Keratinocyte (primary cell): ENCODE data around the gene DCLK2. TPM values are rescaled to one million over a fixed set of nuclear protein-coding genes. Genes with fewer than 3 reads are reported as not detected.

Source experiments
- DNase-seq: peaks from one replicate; pipeline ENCODE4 v3.0.0-alpha.2; 2011; ENCODE audit warnings: low read depth, missing footprints, low spot score
- FAIRE-seq: peaks from 2 replicates; lab custom pipeline; 2011; peaks lifted over from hg19 to GRCh38; lab: Jason Lieb, UNC
- H2AFZ ChIP-seq: 2 replicates; pipeline ENCODE4 v1.6.0; 2012; ENCODE audit warnings: low read length, control low read depth, inconsistent platforms; ENCODE audit not compliant: control insufficient read depth
- H3K27ac ChIP-seq: 2 replicates; pipeline ENCODE4 v1.5.1; 2011; ENCODE audit warnings: low read length; ENCODE audit not compliant: control insufficient read depth, insufficient read depth
- H3K27me3 ChIP-seq: 3 replicates; pipeline ENCODE4 v1.6.0; 2011; ENCODE audit warnings: low read length; ENCODE audit not compliant: control insufficient read depth, insufficient read depth; ENCODE audit errors: extremely low read depth
- H3K36me3 ChIP-seq, 2 experiments: 2 replicates in 1 of 2; 3 replicates in 1 of 2; pipeline ENCODE4 v1.5.1; 2011; ENCODE audit warnings: low read length in 2 of 2, mild to moderate bottlenecking in 1 of 2; ENCODE audit not compliant: control insufficient read depth in 2 of 2, insufficient read depth in 2 of 2; ENCODE audit errors: extremely low read depth in 1 of 2
- H3K4me1 ChIP-seq: 3 replicates; pipeline ENCODE4 v1.5.1; 2011; ENCODE audit warnings: low read length; ENCODE audit not compliant: control insufficient read depth, insufficient read depth; ENCODE audit errors: extremely low read depth
- H3K4me2 ChIP-seq: 3 replicates; pipeline ENCODE4 v1.6.0; 2011; ENCODE audit warnings: low read depth, low read length; ENCODE audit not compliant: control insufficient read depth, insufficient read depth; ENCODE audit errors: extremely low read depth
- H3K4me3 ChIP-seq, 3 experiments: fragments of 200-600 bp in 1 of 3; sonication (generic) in 1 of 3; 2 replicates in 2 of 3; 3 replicates in 1 of 3; pipeline ENCODE4 v1.5.1; 2011 to 2016; ENCODE audit warnings: low read length in 3 of 3, mild to moderate bottlenecking in 3 of 3, control low read depth in 2 of 3, inconsistent platforms in 1 of 3, low read depth in 1 of 3, mixed read lengths in 1 of 3, mixed run types in 1 of 3, moderate library complexity in 1 of 3; ENCODE audit not compliant: control insufficient read depth in 2 of 3, insufficient read depth in 2 of 3; ENCODE audit errors: extremely low read depth in 1 of 3
- H3K79me2 ChIP-seq: 2 replicates; pipeline ENCODE4 v1.6.0; 2012; ENCODE audit warnings: low read length; ENCODE audit not compliant: control insufficient read depth, insufficient read depth
- H3K9ac ChIP-seq: 3 replicates; pipeline ENCODE4 v1.6.0; 2011; ENCODE audit warnings: low read length; ENCODE audit not compliant: control insufficient read depth, insufficient read depth; ENCODE audit errors: extremely low read depth
- H3K9me1 ChIP-seq: 3 replicates; pipeline ENCODE4 v1.6.0; 2011; ENCODE audit warnings: low read length; ENCODE audit not compliant: control insufficient read depth, insufficient read depth; ENCODE audit errors: extremely low read depth
- H3K9me3 ChIP-seq: 2 replicates; pipeline ENCODE4 v1.5.1; 2012; ENCODE audit warnings: low read depth, low read length; ENCODE audit not compliant: control insufficient read depth
- H4K20me1 ChIP-seq: 3 replicates; pipeline ENCODE4 v1.6.0; 2011; ENCODE audit warnings: low read length; ENCODE audit not compliant: control insufficient read depth, insufficient read depth; ENCODE audit errors: extremely low read depth
- CTCF ChIP-seq, 3 experiments: IDR thresholded peaks in 1 of 3; conservative IDR thresholded peaks in 1 of 3; optimal IDR thresholded peaks in 1 of 3; 2 replicates in 2 of 3; 3 replicates in 1 of 3; pipeline versions ENCODE3 to v1.5.1; 2011; ENCODE audit warnings: low read length in 3 of 3, mild to moderate bottlenecking in 3 of 3, moderate library complexity in 2 of 3, control low read depth in 1 of 3, inconsistent platforms in 1 of 3; ENCODE audit not compliant: insufficient read depth in 2 of 3; ENCODE audit errors: extremely low read depth in 1 of 3
- EZH2 ChIP-seq: IDR thresholded peaks from one replicate; pipeline ENCODE4 v1.6.1; 2012; ENCODE audit warnings: inconsistent platforms, mild to moderate bottlenecking, low read length, moderate library complexity
- dilution Hi-C: fragments of 300-500 bp; cut with MboI; formaldehyde crosslinking; loops from one replicate; pipeline ENCODE4 v1.7.0; 2020; ENCODE audit warnings: low sequenced_read_pairs; ENCODE audit not compliant: extremely low pct_ligation_motif_present
- polyA plus RNA-seq, 5 experiments: library from polyadenylated mRNA; depleted of rRNA in 3 of 5; stranded (reverse) in 3 of 5; stranded (forward) in 1 of 5; unstranded in 1 of 5; fragments of >200 nt; gene quantifications; 1 replicate in 1 of 5; 2 replicates in 3 of 5; 3 replicates in 1 of 5; pipeline versions ENCODE4 v1.2.1 to v1.2.3, GENCODE V29; 2011 to 2012; ENCODE audit warnings: missing spikeins in 2 of 5, low read depth in 1 of 5, low replicate concordance in 1 of 5

The DCLK2 gene
- polyA plus RNA-seq, 1 donor (not counting 4 experiments of a cell fraction or from before 2014, with no cell fraction given), result 0.07 TPM

- Histone ChIP-seq H3K4me1 (no peaks in the 10 kb centered on the region), H3K9me1 (no peaks in the 10 kb centered on the region), H3K36me3 (no peaks in the 10 kb centered on the region), H3K4me3 (no peak overlapping the region), H3K27ac (no peak overlapping the region), H3K9me3 (no peaks in the 10 kb centered on the region), H4K20me1 (no peaks in the 10 kb centered on the region), H3K27me3 (no peaks in the 10 kb centered on the region), H3K9ac (no peak overlapping the region), H3K4me2 (no peak overlapping the region), H3K79me2 (no peaks in the 10 kb centered on the region), H2AFZ (no peak overlapping the region)
- dilution Hi-C loops, result no loop called here
- no peak for DNase-seq
- TF ChIP-seq EZH2, result no peak
- TF ChIP-seq CTCF (optimal IDR thresholded peaks at IDR 0.05 in 1 of 3, IDR thresholded peaks at IDR 0.05 in 1 of 3, conservative IDR thresholded peaks at IDR 0.05 in 1 of 3; ENCODE audit: extremely low read depth in 1 of 3, insufficient read depth in 2 of 3, low read length in 3 of 3), result no peak
- FAIRE-seq, result no peak
Measured at GRCh38 chr4:150061086-150061776, 17.0 kb upstream of the DCLK2 start.

- H2AFZ ChIP-seq, result no peak overlapping the region
- no peaks in the 10 kb centered on the region for H3K36me3 ChIP-seq
- no peaks in the 10 kb centered on the region for H3K9me1 ChIP-seq
- H3K27me3 ChIP-seq, result no peaks in the 10 kb centered on the region
- H3K27ac ChIP-seq, result no peak overlapping the region
- H4K20me1 ChIP-seq, result no peaks in the 10 kb centered on the region
- H3K4me2 ChIP-seq, result no peak overlapping the region
- no peaks in the 10 kb centered on the region for H3K4me1 ChIP-seq
- dilution Hi-C loops, result no loop called here
- FAIRE-seq (no peak), DNase-seq (no peak)
- TF ChIP-seq CTCF (optimal IDR thresholded peaks at IDR 0.05 in 1 of 3, IDR thresholded peaks at IDR 0.05 in 1 of 3, conservative IDR thresholded peaks at IDR 0.05 in 1 of 3; ENCODE audit: extremely low read depth in 1 of 3, insufficient read depth in 2 of 3, low read length in 3 of 3) (no peak), EZH2 (no peak)
- no peak overlapping the region for H3K4me3 ChIP-seq
- H3K9ac ChIP-seq, result no peak overlapping the region
- H3K9me3 ChIP-seq, result no peaks in the 10 kb centered on the region
- H3K79me2 ChIP-seq, result no peaks in the 10 kb centered on the region
Measured at GRCh38 chr4:150063128-150063527, 15.1 kb upstream of the DCLK2 start.
